Naive thymus-derived CD4-positive, alpha-beta T cell (primary cell): ENCODE measurements around the gene LMNTD1. TPM values are rescaled to one million over a fixed set of nuclear protein-coding genes. Genes with fewer than 3 reads are reported as not detected.
"Not testable (repeated sequence)": the region's sequence is repeated elsewhere in the genome, so short reads cannot be mapped to it uniquely, and the experiment has no call there.

Experiments used
- ATAC-seq: fragments of 150-1000 bp; cut with Tn5 transposase; 2 replicates; pipeline ENCODE4 v1.10.0; 2021; ENCODE audit warnings: mild to moderate bottlenecking, moderate library complexity
- CTCF ChIA-PET: fragments of 350-600 bp; sonication (Branson Sonifier 250); formaldehyde crosslinking; loops from one replicate; lab custom pipeline; 2021; ENCODE audit warnings: antibody characterized with exemption; lab: Charles Lee
- POLR2A ChIA-PET: fragments of 350-600 bp; sonication (Branson Sonifier 250); formaldehyde crosslinking; loops from one replicate; lab custom pipeline; 2021; ENCODE audit warnings: antibody characterized with exemption, inconsistent platforms; lab: Charles Lee
- DNase-seq, 9 donors: peaks; one replicate each; pipeline versions ENCODE4 v3.0.0 to v3.0.0-alpha.2; 2020 to 2022; ENCODE audit warnings: mixed read lengths in 1 of 9
- H3K27ac ChIP-seq: one replicate; pipeline ENCODE4 v1.7.0; 2013; ENCODE audit warnings: mild to moderate bottlenecking, low read depth, low read length, moderate library complexity
- H3K27me3 ChIP-seq, 2 donors: one replicate each; pipeline ENCODE4 v1.7.0; 2013; ENCODE audit warnings: low read length in 2 of 2, mild to moderate bottlenecking in 2 of 2, moderate library complexity in 2 of 2; ENCODE audit not compliant: control insufficient read depth in 2 of 2, insufficient read depth in 2 of 2
- H3K36me3 ChIP-seq, 3 experiments: 1 replicate in 2 of 3; 2 replicates in 1 of 3; pipeline ENCODE4 v1.7.0; 2013; ENCODE audit warnings: low read length in 3 of 3, mild to moderate bottlenecking in 3 of 3, moderate library complexity in 1 of 3; ENCODE audit not compliant: insufficient read depth in 3 of 3, control insufficient read depth in 2 of 3
- H3K4me1 ChIP-seq, 2 donors: one replicate each; pipeline ENCODE4 v1.7.0; 2013; ENCODE audit warnings: low read length in 2 of 2, mild to moderate bottlenecking in 2 of 2, moderate library complexity in 1 of 2; ENCODE audit not compliant: control insufficient read depth in 2 of 2, insufficient read depth in 2 of 2
- H3K4me3 ChIP-seq: 2 replicates; pipeline ENCODE4 v1.7.0; 2013; ENCODE audit warnings: mild to moderate bottlenecking, low read length
- H3K9me3 ChIP-seq, 3 experiments: 1 replicate in 2 of 3; 2 replicates in 1 of 3; pipeline ENCODE4 v1.7.0; 2013; ENCODE audit warnings: low read length in 3 of 3; ENCODE audit not compliant: control insufficient read depth in 2 of 3
- H3K27ac Mint-ChIP-seq, 9 donors: one replicate each; pipeline ENCODE4 v1.8.0; 2020 to 2022; ENCODE audit warnings: mixed read lengths in 9 of 9, mild to moderate bottlenecking in 8 of 9, moderate library complexity in 5 of 9, inconsistent platforms in 2 of 9
- H3K27me3 Mint-ChIP-seq, 5 donors: one replicate each; pipeline ENCODE4 v1.8.0; 2021 to 2022; ENCODE audit warnings: mixed read lengths in 5 of 5, mild to moderate bottlenecking in 1 of 5
- H3K36me3 Mint-ChIP-seq, 5 donors: one replicate each; pipeline ENCODE4 v1.8.0; 2020 to 2022; ENCODE audit warnings: mixed read lengths in 5 of 5, mild to moderate bottlenecking in 3 of 5, inconsistent platforms in 1 of 5
- H3K4me1 Mint-ChIP-seq, 7 donors: one replicate each; pipeline ENCODE4 v1.8.0; 2020 to 2022; ENCODE audit warnings: mixed read lengths in 7 of 7, mild to moderate bottlenecking in 3 of 7, inconsistent platforms in 1 of 7
- H3K4me3 Mint-ChIP-seq, 10 donors: one replicate each; pipeline ENCODE4 v1.8.0; 2020 to 2022; ENCODE audit warnings: mild to moderate bottlenecking in 10 of 10, mixed read lengths in 10 of 10, moderate library complexity in 6 of 10, inconsistent platforms in 2 of 10
- H3K9me3 Mint-ChIP-seq, 11 donors: one replicate each; pipeline ENCODE4 v1.8.0; 2020 to 2022; ENCODE audit warnings: mixed read lengths in 11 of 11, mild to moderate bottlenecking in 4 of 11, inconsistent platforms in 1 of 11, moderate library complexity in 1 of 11
- intact Hi-C, 2 donors: fragments of 100-400 bp; cut with micrococcal nuclease; formaldehyde crosslinking; loops; one replicate each; pipeline ENCODE4 v1.15.1; 2023
- polyA plus RNA-seq, 2 donors: library from polyadenylated mRNA; unstranded; fragments of 300-500 nt; fragmentation: Illumina TruSeq; gene quantifications; one replicate each; pipeline ENCODE4 v1.2.3, GENCODE V29; 2021
- total RNA-seq, 6 experiments: library from RNA in 5 of 6; stranded (reverse) in 5 of 6; gene quantifications; 1 replicate in 5 of 6; 2 replicates in 1 of 6; pipeline ENCODE4 v1.2.3 and lab custom pipeline; 2021 to 2026

Gene LMNTD1
- total and polyA plus RNA-seq, 7 experiments from 2014 or later, result not detected

DNA sequence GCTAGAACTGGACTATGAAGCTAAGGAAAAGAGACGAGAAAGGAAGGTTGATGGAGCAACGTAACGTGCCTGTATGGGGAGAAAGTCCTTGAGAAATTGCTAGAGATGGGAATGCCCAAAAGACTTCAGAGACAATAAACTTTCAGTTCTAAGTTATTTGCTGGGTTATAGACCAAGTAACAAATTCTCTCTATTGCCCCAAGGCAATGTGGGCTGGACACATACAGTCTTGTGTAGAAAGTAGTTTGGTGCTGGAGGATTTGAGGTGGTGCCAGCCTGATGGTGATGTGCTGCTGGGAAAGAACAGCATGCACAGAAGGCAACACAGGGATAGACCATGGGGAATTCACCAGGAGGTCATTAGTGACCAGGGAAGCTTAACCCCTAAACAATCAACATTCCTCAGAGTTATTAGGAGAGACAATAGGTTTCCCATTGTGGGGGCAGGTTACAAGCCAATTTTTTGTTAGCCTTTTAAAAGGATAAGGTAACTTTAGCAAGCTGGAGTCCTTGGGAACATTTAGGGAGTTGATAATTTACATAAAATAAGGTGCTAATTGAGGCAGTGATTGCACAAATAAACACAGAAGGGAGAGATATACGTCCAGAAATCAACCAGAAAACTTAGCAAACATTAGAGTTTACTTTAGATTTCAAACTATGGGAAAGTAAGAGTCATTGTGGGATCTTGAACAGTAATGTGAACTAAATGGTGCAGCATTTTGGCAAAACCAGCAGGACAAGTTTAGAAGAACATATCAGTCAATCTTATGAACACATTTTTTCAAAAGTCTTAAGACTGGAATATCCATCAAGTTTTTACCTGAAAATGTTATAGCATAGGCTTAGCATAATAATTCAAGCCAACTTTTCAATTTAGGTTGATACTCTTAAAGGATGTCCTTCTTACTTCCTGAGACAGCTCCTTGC lies 61.4 kb downstream of the LMNTD1 start:
- POLR2A ChIA-PET, result no interaction called here
- Histone ChIP-seq H3K36me3 (no peaks in the 10 kb centered on the region), H3K27ac (no peak overlapping the region), H3K4me1 (no peaks in the 10 kb centered on the region), H3K9me3 (no peaks in the 10 kb centered on the region), H3K4me3 (no peak overlapping the region), H3K27me3 (no peaks in the 10 kb centered on the region)
- peaks cover 0 to 14% (median 3%) of the 10 kb centered on the region in 7 donors for H3K4me1 Mint-ChIP-seq
- peaks cover 0 to 3% (median 0%) of the 10 kb centered on the region in 11 donors for H3K9me3 Mint-ChIP-seq
- intact Hi-C loops, result no loop called here
- H3K27ac Mint-ChIP-seq, result no peak overlapping the region
- no peak for DNase-seq
- no peaks in the 10 kb centered on the region for H3K36me3 Mint-ChIP-seq
- no peak overlapping the region for H3K4me3 Mint-ChIP-seq
- CTCF ChIA-PET, result no interaction called here
- peaks cover 0 to 20% (median 4%) of the 10 kb centered on the region in 5 donors for H3K27me3 Mint-ChIP-seq
- no peak for ATAC-seq

DNA sequence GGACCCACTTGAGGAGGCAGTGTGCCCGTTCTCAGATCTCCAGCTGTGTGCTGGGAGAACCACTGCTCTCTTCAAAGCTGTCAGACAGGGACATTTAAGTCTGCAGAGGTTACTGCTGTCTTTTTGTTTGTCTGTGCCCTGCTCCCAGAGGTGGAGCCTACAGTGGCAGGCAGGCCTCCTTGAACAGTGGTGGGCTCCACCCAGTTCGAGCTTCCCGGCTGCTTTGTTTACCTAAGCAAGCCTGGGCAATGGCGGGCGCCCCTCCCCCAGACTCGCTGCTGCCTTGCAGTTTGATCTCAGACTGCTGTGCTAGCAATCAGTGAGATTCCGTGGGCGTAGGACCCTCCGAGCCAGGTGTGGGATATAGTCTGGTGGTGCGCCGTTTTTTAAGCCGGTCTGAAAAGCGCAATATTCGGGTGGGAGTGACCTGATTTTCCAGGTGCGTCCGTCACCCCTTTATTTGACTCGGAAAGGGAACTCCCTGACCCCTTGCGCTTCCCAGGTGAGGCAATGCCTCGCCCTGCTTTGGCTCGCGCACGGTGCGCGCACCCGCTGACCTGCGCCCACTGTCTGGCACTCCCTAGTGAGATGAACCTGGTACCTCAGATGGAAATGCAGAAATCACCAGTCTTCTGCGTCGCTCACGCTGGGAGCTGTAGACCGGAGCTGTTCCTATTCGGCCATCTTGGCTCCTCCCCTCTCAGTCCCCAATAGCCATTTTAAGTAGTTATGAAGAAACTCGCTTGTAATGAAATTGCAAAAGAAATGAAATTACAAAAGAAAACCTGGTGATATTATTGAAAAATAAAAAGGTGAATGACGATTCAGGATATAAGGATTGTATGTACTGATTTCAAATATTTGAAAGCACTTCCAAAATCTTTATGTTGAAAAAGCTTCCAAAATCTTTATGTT lies 63.9 kb downstream of the LMNTD1 start:
- H3K4me3 ChIP-seq, DNase-seq, intact Hi-C loops, H3K4me1 ChIP-seq, ATAC-seq, H3K27ac Mint-ChIP-seq, H3K27me3 ChIP-seq, H3K27ac ChIP-seq, POLR2A ChIA-PET, H3K9me3 ChIP-seq, H3K36me3 ChIP-seq, H3K4me3 Mint-ChIP-seq, H3K36me3 Mint-ChIP-seq, CTCF ChIA-PET, H3K4me1 Mint-ChIP-seq, H3K9me3 Mint-ChIP-seq: not testable (repeated sequence)
- peaks cover 0 to 20% (median 4%) of the 10 kb centered on the region in 5 donors for H3K27me3 Mint-ChIP-seq

DNA sequence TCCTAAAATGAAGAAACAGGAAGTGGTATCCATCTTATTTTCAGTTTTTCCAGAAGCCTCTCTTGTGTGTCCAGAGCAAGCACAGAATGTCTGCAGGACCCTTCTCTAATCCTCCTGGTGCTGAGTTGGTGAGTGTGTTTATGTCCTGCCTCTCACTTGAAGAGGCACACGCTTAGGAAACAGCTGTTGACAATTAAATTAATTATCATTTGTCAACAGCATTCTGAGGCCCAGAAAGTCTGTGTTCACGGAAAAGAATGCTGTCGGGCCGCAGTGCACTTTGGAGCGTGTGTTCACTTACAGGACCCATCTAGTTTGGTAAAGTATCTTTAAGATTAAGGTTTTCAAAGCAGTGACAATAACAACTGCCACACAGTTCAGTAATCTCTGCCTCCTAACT lies 70.5 kb downstream of the LMNTD1 start:
- H3K9me3 Mint-ChIP-seq, result peaks cover 0 to 7% (median 0%) of the 10 kb centered on the region in 11 donors
- no peak overlapping the region for H3K4me3 Mint-ChIP-seq
- H3K4me1 ChIP-seq, result no peaks in the 10 kb centered on the region
- H3K4me3 ChIP-seq, result no peak overlapping the region
- no peaks in the 10 kb centered on the region for H3K27me3 ChIP-seq
- no peaks in the 10 kb centered on the region for H3K27me3 Mint-ChIP-seq
- H3K27ac Mint-ChIP-seq, result no peak overlapping the region
- no peak for ATAC-seq
- no peaks in the 10 kb centered on the region for H3K36me3 ChIP-seq
- CTCF ChIA-PET, result no interaction called here
- no peaks in the 10 kb centered on the region for H3K36me3 Mint-ChIP-seq
- no peaks in the 10 kb centered on the region for H3K4me1 Mint-ChIP-seq
- no peak overlapping the region for H3K27ac ChIP-seq
- H3K9me3 ChIP-seq, result no peaks in the 10 kb centered on the region
- intact Hi-C loops, result no loop called here
- no peak for DNase-seq
- POLR2A ChIA-PET, result no interaction called here

DNA sequence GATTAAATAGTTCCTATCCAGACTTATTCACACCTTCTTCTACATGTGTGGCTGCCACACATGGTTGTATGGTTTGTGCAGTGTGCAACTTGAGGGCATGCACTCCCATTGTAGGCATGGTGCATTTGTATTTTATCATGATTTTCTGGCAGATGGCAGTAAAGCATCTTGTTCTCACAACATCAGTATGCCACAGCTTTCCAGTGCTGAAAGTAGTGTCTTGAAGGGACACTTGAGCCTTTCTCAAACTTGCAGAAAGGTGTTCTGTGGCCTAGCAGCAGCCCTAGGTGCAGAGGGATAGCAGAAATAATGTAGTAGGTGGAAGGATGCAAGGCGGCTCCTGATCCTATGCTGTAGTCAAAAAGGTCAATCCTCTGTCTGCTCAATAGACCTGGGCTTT lies 72.9 kb downstream of the LMNTD1 start:
- H3K4me1 Mint-ChIP-seq, result no peaks in the 10 kb centered on the region
- peaks cover 0 to 4% (median 0%) of the 10 kb centered on the region in 11 donors for H3K9me3 Mint-ChIP-seq
- Histone ChIP-seq H3K36me3 (no peaks in the 10 kb centered on the region), H3K4me3 (no peak overlapping the region), H3K27ac (no peak overlapping the region), H3K4me1 (no peaks in the 10 kb centered on the region), H3K27me3 (no peaks in the 10 kb centered on the region), H3K9me3 (no peaks in the 10 kb centered on the region)
- no peak overlapping the region for H3K4me3 Mint-ChIP-seq
- CTCF ChIA-PET, result no interaction called here
- intact Hi-C loops, result no loop called here
- H3K27ac Mint-ChIP-seq, result no peak overlapping the region
- ATAC-seq, result no peak
- POLR2A ChIA-PET, result no interaction called here
- peak in 1 of 9 donors; percentile 2 for DNase-seq
- peaks cover 0 to 5% (median 0%) of the 10 kb centered on the region in 5 donors for H3K27me3 Mint-ChIP-seq
- no peaks in the 10 kb centered on the region for H3K36me3 Mint-ChIP-seq

DNA sequence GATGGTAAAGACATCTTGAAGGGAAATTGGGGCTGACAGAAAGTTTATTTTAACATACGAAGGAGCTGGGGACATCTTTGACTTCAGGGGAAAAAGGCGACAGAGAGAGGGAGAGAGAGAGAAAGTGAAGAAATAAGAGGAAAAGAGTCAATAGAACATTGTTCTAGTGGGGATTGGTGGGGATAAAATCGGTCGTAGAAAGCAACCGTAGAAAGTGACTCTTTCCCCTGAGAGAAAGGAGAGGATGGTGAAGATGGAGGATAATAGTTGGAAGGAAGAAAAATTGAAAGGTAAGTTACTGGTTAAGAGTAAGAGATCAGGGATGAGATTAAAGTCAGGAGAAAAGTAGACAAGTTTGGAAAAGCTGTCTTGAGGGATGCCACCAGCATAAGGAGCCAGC lies 75.9 kb downstream of the LMNTD1 start:
- no peak overlapping the region for H3K4me3 Mint-ChIP-seq
- no peak overlapping the region for H3K4me3 ChIP-seq
- peaks cover 0 to 1% (median 0%) of the 10 kb centered on the region in 11 donors for H3K9me3 Mint-ChIP-seq
- H3K4me1 Mint-ChIP-seq, result peaks cover 0 to 1% (median 0%) of the 10 kb centered on the region in 7 donors
- CTCF ChIA-PET, result no interaction called here
- ATAC-seq, result no peak
- no peaks in the 10 kb centered on the region for H3K4me1 ChIP-seq
- no peaks in the 10 kb centered on the region for H3K27me3 ChIP-seq
- no peaks in the 10 kb centered on the region for H3K9me3 ChIP-seq
- intact Hi-C loops, result no loop called here
- H3K27me3 Mint-ChIP-seq, result peaks cover 0 to 5% (median 0%) of the 10 kb centered on the region in 5 donors
- DNase-seq, result no peak
- H3K27ac ChIP-seq, result no peak overlapping the region
- no peaks in the 10 kb centered on the region for H3K36me3 Mint-ChIP-seq
- POLR2A ChIA-PET, result no interaction called here
- H3K36me3 ChIP-seq, result no peaks in the 10 kb centered on the region
- H3K27ac Mint-ChIP-seq, result no peak overlapping the region

DNA sequence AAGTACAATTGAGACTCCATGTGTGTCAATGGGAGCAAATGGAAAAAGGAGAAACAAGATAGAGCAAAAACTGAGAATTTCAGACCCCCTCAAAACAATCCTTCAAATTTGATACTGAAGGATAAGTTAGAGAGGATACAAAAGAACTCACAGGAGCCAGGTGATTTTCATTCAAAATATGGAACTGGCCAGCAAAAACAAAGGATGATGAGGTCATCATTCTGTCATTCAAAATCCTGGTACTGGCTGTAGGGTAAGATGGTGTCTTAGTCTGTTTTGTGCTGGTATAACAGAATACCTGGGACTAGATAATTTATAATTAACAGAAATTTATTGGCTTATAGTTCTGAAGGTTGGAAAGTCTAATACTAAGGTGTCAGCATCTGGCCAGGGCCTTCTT lies 80.6 kb downstream of the LMNTD1 start:
- Mint-ChIP-seq H3K4me3 (no peak overlapping the region), H3K27ac (no peak overlapping the region), H3K9me3 (peaks cover 0 to 2% (median 0%) of the 10 kb centered on the region in 11 donors), H3K4me1 (peaks cover 0 to 1% (median 0%) of the 10 kb centered on the region in 7 donors), H3K36me3 (no peaks in the 10 kb centered on the region), H3K27me3 (peaks cover 0 to 5% (median 0%) of the 10 kb centered on the region in 5 donors)
- intact Hi-C loops, result no loop called here
- H3K4me3 ChIP-seq, result no peak overlapping the region
- no peaks in the 10 kb centered on the region for H3K36me3 ChIP-seq
- ATAC-seq, result no peak
- POLR2A ChIA-PET, result no interaction called here
- H3K4me1 ChIP-seq, result no peaks in the 10 kb centered on the region
- DNase-seq, result no peak
- no peaks in the 10 kb centered on the region for H3K27me3 ChIP-seq
- H3K9me3 ChIP-seq, result no peaks in the 10 kb centered on the region
- H3K27ac ChIP-seq, result no peak overlapping the region
- CTCF ChIA-PET, result no interaction called here
